Uterus (tissue), 2 donors: Measurements from ENCODE around the gene ZEB1.

Experiments
- POLR2A ChIP-seq, 2 donors: fragments of 450-650 bp; IDR thresholded peaks; one replicate each; pipeline ENCODE4 v1.6.1; 2016; ENCODE audit warnings: antibody characterized with exemption in 2 of 2, mild to moderate bottlenecking in 1 of 2, moderate library complexity in 1 of 2
- TF ChIP-seq, protein P1 (sequence below), 4 experiments: fragments of 200-600 bp in 2 of 4; fragments of 450-650 bp in 2 of 4; sonication (generic) in 2 of 4; IDR thresholded peaks; one replicate each; pipeline ENCODE4 v1.5.1; 2016 to 2019; ENCODE audit warnings: antibody characterized with exemption in 4 of 4, mild to moderate bottlenecking in 2 of 4, moderate library complexity in 1 of 4

DNA sequence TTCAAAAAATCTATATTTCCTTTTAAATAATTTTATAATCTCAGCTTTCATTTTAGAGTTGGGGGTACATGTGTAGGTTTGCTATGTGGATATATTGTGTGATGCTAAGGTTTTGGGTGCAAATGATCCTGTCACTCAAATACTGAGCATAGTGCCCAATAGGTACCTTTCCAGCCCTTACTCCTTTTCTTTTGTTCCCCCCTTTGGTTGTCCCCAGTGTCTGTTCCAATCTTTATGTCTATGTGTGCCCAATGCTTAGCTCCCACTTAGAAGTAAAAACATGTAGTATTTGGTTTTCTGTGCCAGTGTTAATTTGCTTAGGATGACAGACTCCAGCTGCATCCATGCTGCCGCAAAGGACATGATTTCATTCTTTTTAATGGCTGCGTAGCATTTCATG, 103.6 kb downstream of the ZEB1 start:
- TF ChIP-seq, protein P1, sequence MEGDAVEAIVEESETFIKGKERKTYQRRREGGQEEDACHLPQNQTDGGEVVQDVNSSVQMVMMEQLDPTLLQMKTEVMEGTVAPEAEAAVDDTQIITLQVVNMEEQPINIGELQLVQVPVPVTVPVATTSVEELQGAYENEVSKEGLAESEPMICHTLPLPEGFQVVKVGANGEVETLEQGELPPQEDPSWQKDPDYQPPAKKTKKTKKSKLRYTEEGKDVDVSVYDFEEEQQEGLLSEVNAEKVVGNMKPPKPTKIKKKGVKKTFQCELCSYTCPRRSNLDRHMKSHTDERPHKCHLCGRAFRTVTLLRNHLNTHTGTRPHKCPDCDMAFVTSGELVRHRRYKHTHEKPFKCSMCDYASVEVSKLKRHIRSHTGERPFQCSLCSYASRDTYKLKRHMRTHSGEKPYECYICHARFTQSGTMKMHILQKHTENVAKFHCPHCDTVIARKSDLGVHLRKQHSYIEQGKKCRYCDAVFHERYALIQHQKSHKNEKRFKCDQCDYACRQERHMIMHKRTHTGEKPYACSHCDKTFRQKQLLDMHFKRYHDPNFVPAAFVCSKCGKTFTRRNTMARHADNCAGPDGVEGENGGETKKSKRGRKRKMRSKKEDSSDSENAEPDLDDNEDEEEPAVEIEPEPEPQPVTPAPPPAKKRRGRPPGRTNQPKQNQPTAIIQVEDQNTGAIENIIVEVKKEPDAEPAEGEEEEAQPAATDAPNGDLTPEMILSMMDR (IDR thresholded peaks at IDR 0.05): no peak
- no peak for TF ChIP-seq POLR2A (IDR thresholded peaks at IDR 0.05)
